Skeletal muscle tissue (tissue), 4 donors: Measurements from ENCODE around the gene MANEAL. TPM values are rescaled to one million over a fixed set of nuclear protein-coding genes. Genes with fewer than 3 reads are reported as not detected.
"Not testable (repeated sequence)": the region's sequence is repeated elsewhere in the genome, so short reads cannot be mapped to it uniquely, and the experiment has no call there.

Experiments used
- H3K27ac ChIP-seq: one replicate; pipeline ENCODE4 v1.7.0; 2013; ENCODE audit warnings: mild to moderate bottlenecking, low read depth, low read length, inconsistent platforms
- H3K27me3 ChIP-seq, 3 donors: one replicate each; pipeline ENCODE4 v1.7.0; 2013; ENCODE audit warnings: low read length in 3 of 3; ENCODE audit not compliant: control insufficient read depth in 3 of 3, insufficient read depth in 3 of 3
- H3K36me3 ChIP-seq, 3 donors: one replicate each; pipeline ENCODE4 v1.7.0; 2013; ENCODE audit warnings: low read length in 3 of 3; ENCODE audit not compliant: control insufficient read depth in 3 of 3, insufficient read depth in 3 of 3
- H3K4me1 ChIP-seq, 3 donors: one replicate each; pipeline ENCODE4 v1.7.0; 2013; ENCODE audit warnings: low read length in 3 of 3, mild to moderate bottlenecking in 3 of 3; ENCODE audit not compliant: control insufficient read depth in 3 of 3, insufficient read depth in 3 of 3
- H3K4me3 ChIP-seq, 3 donors: one replicate each; pipeline ENCODE4 v1.7.0; 2013; ENCODE audit warnings: low read length in 3 of 3
- H3K9ac ChIP-seq, 3 donors: one replicate each; pipeline ENCODE4 v1.7.0; 2013; ENCODE audit warnings: low read length in 3 of 3, mild to moderate bottlenecking in 3 of 3, moderate library complexity in 2 of 3, low read depth in 1 of 3
- H3K9me3 ChIP-seq, 3 donors: one replicate each; pipeline ENCODE4 v1.7.0; 2013; ENCODE audit warnings: low read length in 3 of 3; ENCODE audit not compliant: control insufficient read depth in 3 of 3
- total RNA-seq: library from RNA; depleted of rRNA; stranded (reverse); fragments of >200 nt; gene quantifications from one replicate; pipeline ENCODE4 v1.2.3, GENCODE V29; 2014
- donor health status: Osteomylitis.

The MANEAL gene
- total RNA-seq, 1 donor from 2014 or later, result 2.1 TPM

GRCh38 chr1:37761416-37762095 is 32.1 kb upstream of the MANEAL start:
- Histone ChIP-seq H3K27ac (no peak overlapping the region), H3K9ac (no peak overlapping the region), H3K4me3 (no peak overlapping the region), H3K36me3 (no peaks in the 10 kb centered on the region), H3K27me3 (peaks cover 69 to 79% (median 69%) of the 10 kb centered on the region in 3 donors), H3K9me3 (no peaks in the 10 kb centered on the region), H3K4me1 (no peaks in the 10 kb centered on the region)

GRCh38 chr1:37762516-37762915 is 31.1 kb upstream of the MANEAL start:
- H3K9me3 ChIP-seq, result no peaks in the 10 kb centered on the region
- no peaks in the 10 kb centered on the region for H3K36me3 ChIP-seq
- H3K27me3 ChIP-seq, result peaks cover 74 to 87% (median 79%) of the 10 kb centered on the region in 3 donors
- H3K27ac ChIP-seq, result no peak overlapping the region
- H3K9ac ChIP-seq, result no peak overlapping the region
- H3K4me1 ChIP-seq, result no peaks in the 10 kb centered on the region
- H3K4me3 ChIP-seq, result no peak overlapping the region

GRCh38 chr1:37763791-37764413 is 29.7 kb upstream of the MANEAL start:
- Histone ChIP-seq H3K27me3 (peaks cover 76 to 87% (median 79%) of the 10 kb centered on the region in 3 donors), H3K9ac (no peak overlapping the region), H3K4me1 (no peaks in the 10 kb centered on the region), H3K36me3 (no peaks in the 10 kb centered on the region), H3K27ac (no peak overlapping the region), H3K4me3 (no peak overlapping the region), H3K9me3 (no peaks in the 10 kb centered on the region)

- no peaks in the 10 kb centered on the region for H3K36me3 ChIP-seq
- no peak overlapping the region for H3K9ac ChIP-seq
- H3K9me3 ChIP-seq, result no peaks in the 10 kb centered on the region
- peaks cover 72 to 86% (median 74%) of the 10 kb centered on the region in 3 donors for H3K27me3 ChIP-seq
- no peaks in the 10 kb centered on the region for H3K4me1 ChIP-seq
- H3K27ac ChIP-seq, result no peak overlapping the region
- H3K4me3 ChIP-seq, result no peak overlapping the region
These were observed 29.2 kb upstream of the MANEAL start for GRCh38 chr1:37764414-37764825.

GRCh38 chr1:37764888-37765441 is 28.7 kb upstream of the MANEAL start, which contains the start of gene EPHA10:
Gene EPHA10, minus strand, starts transcription at chr1:37765120. Its CDS starts 54 bp downstream, at chr1:37765066.
- no peaks in the 10 kb centered on the region for H3K36me3 ChIP-seq
- peaks cover 68 to 83% (median 72%) of the 10 kb centered on the region in 3 donors for H3K27me3 ChIP-seq
- H3K9me3 ChIP-seq, result no peaks in the 10 kb centered on the region
- H3K9ac ChIP-seq, result no peak within 1 kb of the TSS
- no peak within 1 kb of the TSS for H3K4me3 ChIP-seq
- no peak within 1 kb of the TSS for H3K27ac ChIP-seq
- H3K4me1 ChIP-seq, result no peaks in the 10 kb centered on the region

- no peak overlapping the region for H3K9ac ChIP-seq
- H3K9me3 ChIP-seq, result no peaks in the 10 kb centered on the region
- no peaks in the 10 kb centered on the region for H3K4me1 ChIP-seq
- H3K27me3 ChIP-seq, result peaks cover 62 to 76% (median 67%) of the 10 kb centered on the region in 3 donors
- no peaks in the 10 kb centered on the region for H3K36me3 ChIP-seq
- no peak overlapping the region for H3K27ac ChIP-seq
- no peak overlapping the region for H3K4me3 ChIP-seq
These were observed 27.6 kb upstream of the MANEAL start for GRCh38 chr1:37765916-37766664.

- Histone ChIP-seq H3K4me1 (no peaks in the 10 kb centered on the region), H3K27ac (no peak overlapping the region), H3K9me3 (no peaks in the 10 kb centered on the region), H3K27me3 (peaks cover 51 to 62% (median 56%) of the 10 kb centered on the region in 3 donors), H3K9ac (no peak overlapping the region), H3K36me3 (no peaks in the 10 kb centered on the region), H3K4me3 (no peak overlapping the region)
These were observed 26.2 kb upstream of the MANEAL start for GRCh38 chr1:37767488-37767887.

GRCh38 chr1:37771440-37771839 is 22.2 kb upstream of the MANEAL start:
- H3K27ac ChIP-seq, H3K9me3 ChIP-seq, H3K4me3 ChIP-seq, H3K9ac ChIP-seq, H3K4me1 ChIP-seq, H3K36me3 ChIP-seq: not testable (repeated sequence)
- H3K27me3 ChIP-seq, result peaks cover 14 to 22% (median 18%) of the 10 kb centered on the region in 3 donors

GRCh38 chr1:37776946-37777516 is 16.6 kb upstream of the MANEAL start:
- Histone ChIP-seq H3K4me3 (no peak overlapping the region), H3K27ac (no peak overlapping the region), H3K27me3 (peaks cover 3 to 9% (median 5%) of the 10 kb centered on the region in 3 donors), H3K36me3 (no peaks in the 10 kb centered on the region), H3K4me1 (no peaks in the 10 kb centered on the region), H3K9ac (no peak overlapping the region), H3K9me3 (no peaks in the 10 kb centered on the region)
